ENCODE results near the gene ATG4B.

DNA sequence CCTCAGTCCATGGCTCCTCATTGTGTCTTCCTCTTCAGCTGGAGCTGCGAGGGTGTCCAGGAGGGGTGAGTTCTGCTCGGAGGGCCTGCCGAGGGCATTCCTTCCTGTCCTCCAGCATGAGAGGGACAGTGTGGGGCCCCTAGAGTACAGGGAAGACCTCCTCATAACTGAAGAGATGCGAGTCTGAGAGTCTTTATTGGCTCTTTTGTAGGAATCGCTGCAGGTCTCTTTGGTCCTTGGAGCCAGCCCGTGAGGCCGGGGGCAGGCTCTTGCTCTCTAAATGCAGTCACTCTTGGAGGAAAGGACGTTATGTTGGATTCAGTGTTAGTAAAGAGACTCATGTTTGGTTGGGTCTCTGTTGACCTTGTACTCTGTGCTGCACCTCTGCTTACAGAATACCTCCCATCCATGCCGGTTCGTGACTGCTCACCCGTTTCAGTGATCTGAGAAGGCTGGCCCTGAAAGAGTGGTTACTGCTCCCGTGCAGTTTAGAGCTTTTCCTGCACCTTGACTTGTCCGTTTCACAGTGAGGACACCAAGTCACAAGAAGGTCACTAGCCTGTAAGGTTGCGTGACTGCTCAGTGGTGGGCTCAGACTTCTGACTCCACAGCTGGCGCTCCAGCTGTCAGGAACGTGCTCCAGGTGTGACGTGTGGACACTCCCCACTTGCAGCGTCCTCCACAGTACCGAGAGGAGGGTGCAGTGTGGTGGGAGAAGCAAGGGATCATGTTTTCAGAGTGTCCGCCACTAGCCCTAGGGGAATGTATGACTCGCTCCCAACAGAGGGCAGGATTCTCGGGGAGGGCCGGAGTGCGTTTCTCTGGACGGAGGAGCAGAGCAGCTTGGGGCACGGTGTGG, 7.8 kb downstream of the ATG4B start:
- TF ChIP-seq POLR2A (IDR thresholded peaks at IDR 0.05) (no peak), POLR2AphosphoS5 (IDR thresholded peaks at IDR 0.05) (no peak)
